ENCODE data around the gene SSH2. TPM values are rescaled to one million over a fixed set of nuclear protein-coding genes. Genes with fewer than 3 reads are reported as not detected.
"Not testable (repeated sequence)": the region's sequence is repeated elsewhere in the genome, so short reads cannot be mapped to it uniquely, and the experiment has no call there.

SSH2 gene
- total and polyA plus RNA-seq, 2 of the 13 experiments (the other 11 are each of a cell fraction or from before 2014, with no cell fraction given), result 6.0 to 6.4 TPM

DNA sequence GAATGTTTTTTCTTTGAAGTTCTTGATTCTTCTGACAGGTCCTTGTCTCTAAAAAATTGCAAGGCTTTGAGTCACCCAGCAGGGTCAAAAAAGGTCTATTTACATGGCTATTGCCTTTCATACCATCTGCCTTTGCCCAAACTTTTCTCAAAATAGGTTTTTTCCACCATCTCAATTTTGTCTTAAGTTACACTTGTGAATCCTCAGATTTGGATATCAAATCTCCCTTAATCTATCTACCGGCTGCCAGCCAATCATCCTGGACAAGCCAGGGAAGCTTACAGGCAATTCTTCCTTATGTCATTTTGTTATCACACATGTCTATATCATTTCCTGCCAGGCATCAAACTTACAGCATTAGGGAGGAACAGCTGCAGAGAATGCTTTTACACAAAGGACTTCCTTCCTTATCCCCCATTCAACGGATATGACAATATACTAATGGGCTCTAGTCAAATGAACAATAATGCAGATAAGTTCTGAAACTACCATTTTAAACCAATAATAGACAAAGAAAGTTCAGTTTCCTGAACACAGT lies 203.2 kb downstream of the SSH2 start:
- Histone ChIP-seq H3K9me3 (ENCODE audit: low read length) (0 out of 2 replicates have a peak, but pooled peaks cover 5% of the 10 kb centered on the region), H3K4me1 (ENCODE audit: insufficient read depth, low read length) (peaks cover 18% of the 10 kb centered on the region), H3K4me2 (ENCODE audit: low read depth, low read length) (no peak overlapping the region), H3K27me3 (ENCODE audit: control insufficient read depth in 1 of 2, insufficient read depth in 2 of 2, low read length in 2 of 2) (no peaks in the 10 kb centered on the region), H3K27ac (ENCODE audit: extremely low read length, insufficient read depth, low read length) (no peak overlapping the region), H3K79me2 (ENCODE audit: insufficient read depth, low read length) (no peaks in the 10 kb centered on the region), H3K9ac (ENCODE audit: insufficient read depth, low read depth, low read length) (no peak overlapping the region), H4K20me1 (ENCODE audit: insufficient read depth, low read length) (no peaks in the 10 kb centered on the region), H2AFZ (ENCODE audit: low read length) (no peak overlapping the region), H3K4me3 (replicated peaks in 1 of 3; ENCODE audit: insufficient read depth in 1 of 3, low read depth in 2 of 3, low read length in 3 of 3) (no peak overlapping the region), H3K36me3 (replicated peaks in 1 of 2; ENCODE audit: control insufficient read depth in 1 of 2, insufficient read depth in 2 of 2, low read length in 2 of 2) (no peaks in the 10 kb centered on the region)
- ChIA-PET CTCF (ENCODE audit: low intra/inter-chr PET ratio, low total read pairs) (no interaction called here), POLR2A (no interaction called here)
- in situ Hi-C loops (cut with HindIII; ENCODE audit: extremely low pct_ligation_motif_present, low pct_unique_long_range_greater_than_20kb), result no loop called here
- FAIRE-seq (no peak), DNase-seq (ENCODE audit: low spot score) (no peak), ATAC-seq (no peak)
- BruUV-seq (replicated peaks), result no TSS peak
- no peak for TF ChIP-seq ZFY (CRISPR knock-in tag; IDR thresholded peaks at IDR 0.05)
- TF ChIP-seq TBX2 (CRISPR knock-in tag; IDR thresholded peaks at IDR 0.05; ENCODE audit: borderline replicate concordance), result no peak
- no peak for TF ChIP-seq ZNF567 (CRISPR knock-in tag; IDR thresholded peaks at IDR 0.05; ENCODE audit: borderline replicate concordance)
- TF ChIP-seq, protein P1, sequence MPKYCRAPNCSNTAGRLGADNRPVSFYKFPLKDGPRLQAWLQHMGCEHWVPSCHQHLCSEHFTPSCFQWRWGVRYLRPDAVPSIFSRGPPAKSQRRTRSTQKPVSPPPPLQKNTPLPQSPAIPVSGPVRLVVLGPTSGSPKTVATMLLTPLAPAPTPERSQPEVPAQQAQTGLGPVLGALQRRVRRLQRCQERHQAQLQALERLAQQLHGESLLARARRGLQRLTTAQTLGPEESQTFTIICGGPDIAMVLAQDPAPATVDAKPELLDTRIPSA (CRISPR knock-in tag; IDR thresholded peaks at IDR 0.05; ENCODE audit: borderline replicate concordance), result no peak
- no peak for TF ChIP-seq ZNF660 (CRISPR knock-in tag; IDR thresholded peaks at IDR 0.05; ENCODE audit: borderline replicate concordance, low read depth)
- intact Hi-C loops (cut with micrococcal nuclease; ENCODE audit: unreplicated experiment), result no loop called here
- WGBS (ENCODE audit: low lambda C conversion rate), result 88% methylated on average over 2 of the region's 2 CpGs

DNA sequence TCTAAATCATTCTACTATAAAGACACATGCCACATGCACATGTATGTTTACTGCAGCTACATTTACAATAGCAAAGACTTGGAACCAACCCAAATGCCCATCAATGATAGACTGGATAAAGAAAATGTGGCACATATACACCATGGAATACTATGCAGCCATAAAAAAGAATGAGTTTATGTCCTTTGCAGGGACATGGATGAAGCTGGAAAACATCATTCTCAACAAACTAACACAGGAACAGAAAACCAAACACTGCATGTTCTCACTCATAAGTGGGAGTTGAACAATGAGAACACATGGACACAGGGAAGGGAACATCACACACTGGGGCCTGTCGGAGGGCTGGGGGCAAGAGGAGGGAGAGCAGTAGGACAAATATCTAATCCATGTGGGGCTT lies 204.6 kb downstream of the SSH2 start:
- 100% methylated on average over 1 of the region's 1 CpG for WGBS (ENCODE audit: low lambda C conversion rate)
- BruUV-seq (replicated peaks); CTCF ChIA-PET (ENCODE audit: low intra/inter-chr PET ratio, low total read pairs); H3K27ac ChIP-seq (ENCODE audit: extremely low read length, insufficient read depth, low read length); POLR2A ChIA-PET; H3K9ac ChIP-seq (ENCODE audit: insufficient read depth, low read depth, low read length); H2AFZ ChIP-seq (ENCODE audit: low read length); H3K9me3 ChIP-seq (ENCODE audit: low read length); H3K27me3 ChIP-seq (ENCODE audit: control insufficient read depth in 1 of 2, insufficient read depth in 2 of 2, low read length in 2 of 2); ATAC-seq; H4K20me1 ChIP-seq (ENCODE audit: insufficient read depth, low read length); in situ Hi-C loops (cut with HindIII; ENCODE audit: extremely low pct_ligation_motif_present, low pct_unique_long_range_greater_than_20kb); H3K4me3 ChIP-seq (replicated peaks in 1 of 3; ENCODE audit: insufficient read depth in 1 of 3, low read depth in 2 of 3, low read length in 3 of 3); H3K79me2 ChIP-seq (ENCODE audit: insufficient read depth, low read length); H3K36me3 ChIP-seq (replicated peaks in 1 of 2; ENCODE audit: control insufficient read depth in 1 of 2, insufficient read depth in 2 of 2, low read length in 2 of 2); DNase-seq (ENCODE audit: low spot score); FAIRE-seq; H3K4me2 ChIP-seq (ENCODE audit: low read depth, low read length); intact Hi-C loops (cut with micrococcal nuclease; ENCODE audit: unreplicated experiment): not testable (repeated sequence)
- peaks cover 24% of the 10 kb centered on the region for H3K4me1 ChIP-seq (ENCODE audit: insufficient read depth, low read length)

All from HepG2 (cell line).